Measurements from ENCODE around the gene LMO1.

LMO1 gene

DNA sequence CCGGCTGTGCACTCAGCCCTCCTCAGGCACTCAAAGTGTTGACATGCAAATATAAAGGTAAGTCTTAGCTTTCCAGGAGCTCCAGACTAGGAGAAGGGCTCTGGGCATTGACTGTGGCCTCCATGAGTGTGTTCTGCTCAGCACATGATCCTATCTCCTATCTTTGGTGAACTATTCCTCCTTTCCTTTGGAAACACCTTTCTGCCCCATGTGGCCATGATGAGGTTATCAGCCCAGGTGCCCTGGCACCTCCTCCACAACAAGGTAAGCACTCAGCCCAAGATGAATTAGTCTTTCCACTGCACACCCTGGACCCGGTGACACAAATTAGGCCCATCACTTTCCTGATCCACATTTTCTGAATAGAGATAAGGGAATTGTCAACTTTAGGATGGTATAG is 37.9 kb upstream of the LMO1 start:
- TF ChIP-seq, protein P1, sequence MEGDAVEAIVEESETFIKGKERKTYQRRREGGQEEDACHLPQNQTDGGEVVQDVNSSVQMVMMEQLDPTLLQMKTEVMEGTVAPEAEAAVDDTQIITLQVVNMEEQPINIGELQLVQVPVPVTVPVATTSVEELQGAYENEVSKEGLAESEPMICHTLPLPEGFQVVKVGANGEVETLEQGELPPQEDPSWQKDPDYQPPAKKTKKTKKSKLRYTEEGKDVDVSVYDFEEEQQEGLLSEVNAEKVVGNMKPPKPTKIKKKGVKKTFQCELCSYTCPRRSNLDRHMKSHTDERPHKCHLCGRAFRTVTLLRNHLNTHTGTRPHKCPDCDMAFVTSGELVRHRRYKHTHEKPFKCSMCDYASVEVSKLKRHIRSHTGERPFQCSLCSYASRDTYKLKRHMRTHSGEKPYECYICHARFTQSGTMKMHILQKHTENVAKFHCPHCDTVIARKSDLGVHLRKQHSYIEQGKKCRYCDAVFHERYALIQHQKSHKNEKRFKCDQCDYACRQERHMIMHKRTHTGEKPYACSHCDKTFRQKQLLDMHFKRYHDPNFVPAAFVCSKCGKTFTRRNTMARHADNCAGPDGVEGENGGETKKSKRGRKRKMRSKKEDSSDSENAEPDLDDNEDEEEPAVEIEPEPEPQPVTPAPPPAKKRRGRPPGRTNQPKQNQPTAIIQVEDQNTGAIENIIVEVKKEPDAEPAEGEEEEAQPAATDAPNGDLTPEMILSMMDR (IDR thresholded peaks at IDR 0.05; ENCODE audit: extremely low read depth, missing control alignments), result no peak
- DNase-seq (ENCODE audit: low spot score), result no peak

DNA sequence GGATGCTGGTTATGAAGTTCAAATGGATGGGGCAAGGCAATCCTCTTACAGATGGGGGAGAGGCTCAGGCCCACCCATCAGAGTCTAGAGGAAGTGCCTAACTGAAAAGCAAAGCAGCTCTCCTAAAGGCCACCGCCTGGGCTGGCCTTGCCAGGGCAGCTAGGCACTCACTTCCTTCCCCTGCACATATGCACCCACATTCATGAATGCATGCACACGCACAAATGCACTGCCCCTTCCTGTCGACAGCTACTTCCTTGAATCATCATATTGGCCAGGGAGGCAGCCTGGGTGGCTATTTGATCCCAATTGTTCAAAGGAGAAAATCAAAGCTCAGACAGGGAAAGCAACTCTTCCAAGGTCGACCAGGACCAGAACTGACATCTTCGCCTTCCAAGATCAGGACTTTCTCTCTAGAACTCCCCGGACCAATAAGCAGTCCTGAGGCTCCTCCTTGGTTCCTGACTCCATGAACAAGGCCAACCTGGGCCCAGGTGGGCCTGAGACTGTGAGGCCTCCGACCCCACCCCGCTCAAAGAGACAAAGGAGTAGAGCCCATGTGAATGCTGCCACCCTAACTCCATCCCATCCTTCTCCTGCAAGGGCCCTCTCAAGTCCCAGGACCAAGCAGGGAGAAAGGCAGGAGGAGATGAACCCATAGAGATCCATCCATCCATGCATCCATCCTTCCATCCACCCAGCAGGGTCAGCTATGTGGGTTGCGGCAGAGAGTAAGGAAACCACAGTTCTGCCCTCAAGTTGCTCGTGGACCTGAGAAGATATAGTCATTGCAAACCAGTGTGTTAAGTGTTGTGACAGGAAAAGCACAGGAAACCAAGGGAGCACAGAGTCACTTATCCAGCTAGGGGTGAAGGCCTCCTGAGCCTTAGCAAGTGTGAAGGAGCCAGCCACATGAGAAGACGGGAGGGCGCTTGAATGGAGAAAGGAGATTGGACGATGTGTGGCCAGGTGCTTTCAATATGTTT is 35.4 kb upstream of the LMO1 start:
- DNase-seq (ENCODE audit: low spot score), result no peak
- TF ChIP-seq, protein P1 (IDR thresholded peaks at IDR 0.05; ENCODE audit: extremely low read depth, missing control alignments), result no peak

DNA sequence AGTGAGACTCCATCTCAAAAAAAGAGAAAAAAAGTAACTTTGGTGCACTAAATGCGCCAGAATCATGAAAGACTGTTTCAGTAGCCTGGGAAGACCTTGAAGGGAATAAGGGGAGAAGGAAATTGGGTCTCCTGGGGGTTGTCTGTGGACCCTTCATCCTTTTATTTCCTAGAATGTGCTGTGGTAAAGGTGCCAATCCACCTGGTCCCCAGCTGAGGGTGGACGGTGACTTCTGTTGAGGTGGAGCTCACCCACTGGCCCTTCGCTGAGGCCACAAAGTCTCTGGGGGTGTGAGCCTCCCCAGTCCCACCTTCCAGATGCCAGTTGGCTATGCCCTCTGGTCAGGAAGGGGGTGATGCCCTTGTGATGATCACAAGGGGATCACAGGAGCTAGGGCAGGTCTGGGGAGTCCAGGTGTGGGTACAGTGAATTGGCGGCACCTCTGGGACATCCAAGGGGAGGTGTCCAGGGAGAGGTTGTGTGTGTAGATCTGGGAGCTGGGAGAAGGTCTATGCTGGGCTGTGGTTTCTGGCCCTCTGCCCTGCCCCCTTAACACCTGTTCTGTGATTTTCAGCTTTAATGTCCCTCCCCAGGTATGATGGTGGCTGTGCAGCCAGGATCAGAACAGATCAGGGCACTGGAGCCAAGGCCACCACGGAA is 34.2 kb upstream of the LMO1 start:
- no peak for DNase-seq (ENCODE audit: low spot score)
- TF ChIP-seq, protein P1 (IDR thresholded peaks at IDR 0.05; ENCODE audit: extremely low read depth, missing control alignments), result no peak

DNA sequence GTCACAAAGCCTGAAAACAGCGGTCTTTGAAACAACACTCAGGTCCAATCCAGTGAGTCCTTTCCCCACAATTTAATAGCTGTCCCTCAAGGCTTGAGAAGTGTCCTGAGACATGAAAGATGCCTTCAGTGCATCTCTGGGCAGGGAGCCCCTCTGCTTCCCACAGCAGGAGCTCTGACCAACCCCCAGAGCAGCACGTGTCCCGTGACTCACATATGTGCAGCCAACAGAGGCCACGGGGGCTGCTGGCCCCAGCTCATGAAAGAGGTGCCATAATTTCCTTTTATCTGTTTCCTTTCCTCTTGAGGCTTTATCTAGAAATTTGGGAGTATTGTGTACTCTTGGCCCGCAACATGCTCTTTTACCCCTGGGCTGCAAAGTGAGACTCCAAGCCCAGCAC is 33.2 kb upstream of the LMO1 start:
- DNase-seq (ENCODE audit: low spot score), result no peak
- TF ChIP-seq, protein P1 (IDR thresholded peaks at IDR 0.05; ENCODE audit: extremely low read depth, missing control alignments), result no peak

DNA sequence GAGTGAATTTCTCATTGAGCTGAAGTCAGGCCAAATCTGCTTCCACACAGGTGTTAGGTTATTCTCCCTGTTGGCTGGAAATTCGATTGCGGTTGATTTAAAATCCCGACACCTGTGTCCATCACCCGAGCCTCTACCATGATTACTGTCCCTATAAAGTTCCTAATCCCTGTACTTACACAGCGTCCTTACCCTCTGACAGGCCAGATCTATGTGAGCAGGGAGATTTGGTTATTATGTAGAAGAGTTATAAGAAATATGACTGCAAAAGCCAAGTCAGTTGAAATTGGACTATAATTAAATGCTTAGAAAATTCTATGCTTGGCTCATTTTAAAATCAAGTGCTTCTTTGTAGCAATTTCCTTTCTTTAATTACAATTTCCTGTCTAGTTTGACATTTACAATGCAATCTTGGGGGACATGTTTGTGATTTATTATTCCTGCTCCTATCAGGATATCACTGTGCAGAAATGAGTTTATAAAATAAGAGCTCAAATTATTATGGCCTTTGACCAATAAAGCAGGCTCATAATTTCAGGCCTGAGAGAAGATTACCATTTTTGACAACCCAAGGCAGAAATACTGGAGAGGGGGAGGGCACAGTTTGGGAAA is 32.5 kb upstream of the LMO1 start:
- DNase-seq (ENCODE audit: low spot score), result no peak
- TF ChIP-seq, protein P1 (IDR thresholded peaks at IDR 0.05; ENCODE audit: extremely low read depth, missing control alignments), result no peak

DNA sequence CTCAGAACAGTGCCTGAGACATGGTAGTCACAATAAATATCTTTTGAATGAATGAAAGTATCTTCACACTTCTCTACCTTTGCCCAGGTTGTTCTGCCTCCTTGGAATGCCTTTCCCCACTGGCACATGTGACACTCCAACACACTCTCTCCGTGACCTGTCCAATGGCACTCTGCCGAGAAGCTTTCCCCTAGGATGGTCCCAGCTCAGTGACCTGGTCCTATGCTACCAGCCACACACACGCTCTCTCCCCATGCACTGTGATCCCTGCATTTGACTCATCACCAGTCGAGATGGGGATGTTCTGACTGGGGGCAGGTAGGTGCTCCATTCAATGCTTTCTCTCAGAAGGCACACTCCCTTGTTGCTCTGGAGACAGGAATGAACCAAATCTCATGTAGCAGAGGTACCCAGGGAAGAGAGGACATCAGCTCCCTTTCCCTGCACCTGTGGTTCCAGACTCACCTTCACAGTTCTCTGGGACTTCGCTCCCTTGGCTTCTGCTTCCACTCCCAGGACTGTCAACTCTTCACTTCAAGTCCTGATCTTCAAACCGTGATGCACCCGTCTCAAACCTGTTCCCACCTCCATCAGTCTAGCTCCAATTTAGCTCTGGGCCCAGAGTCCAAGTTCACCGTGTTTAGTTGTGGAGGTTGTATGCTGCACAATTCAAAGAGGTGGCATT is 30.7 kb upstream of the LMO1 start:
- TF ChIP-seq, protein P1 (IDR thresholded peaks at IDR 0.05; ENCODE audit: extremely low read depth, missing control alignments), result no peak
- DNase-seq (ENCODE audit: low spot score), result no peak
